Limb (tissue), 2 donors: ENCODE measurements around the gene TENM4.

Source experiments
- DNase-seq, 2 donors: peaks; one replicate each; pipeline ENCODE4 v3.0.0-alpha.2; 2016; ENCODE audit errors: extremely low spot score in 2 of 2

TENM4 gene

DNA sequence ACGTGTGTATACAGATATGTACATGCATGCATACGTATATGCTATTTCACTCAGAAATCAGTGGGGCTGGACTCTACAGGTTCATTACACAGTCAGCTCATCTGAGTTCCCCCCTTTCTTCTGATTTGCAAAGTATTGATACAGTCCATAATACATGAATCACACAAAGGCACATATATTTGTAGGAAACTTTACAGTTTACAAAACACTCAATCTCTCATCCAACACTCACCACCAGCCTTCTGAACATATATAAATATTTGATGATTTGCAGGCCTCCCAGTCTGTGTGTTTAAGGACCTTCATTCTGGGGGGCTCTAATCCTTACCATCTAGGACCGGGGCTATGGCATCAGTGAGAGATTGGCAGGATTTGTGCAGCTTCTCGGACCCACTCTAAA is 293.8 kb downstream of the TENM4 start:
- no peak for DNase-seq

DNA sequence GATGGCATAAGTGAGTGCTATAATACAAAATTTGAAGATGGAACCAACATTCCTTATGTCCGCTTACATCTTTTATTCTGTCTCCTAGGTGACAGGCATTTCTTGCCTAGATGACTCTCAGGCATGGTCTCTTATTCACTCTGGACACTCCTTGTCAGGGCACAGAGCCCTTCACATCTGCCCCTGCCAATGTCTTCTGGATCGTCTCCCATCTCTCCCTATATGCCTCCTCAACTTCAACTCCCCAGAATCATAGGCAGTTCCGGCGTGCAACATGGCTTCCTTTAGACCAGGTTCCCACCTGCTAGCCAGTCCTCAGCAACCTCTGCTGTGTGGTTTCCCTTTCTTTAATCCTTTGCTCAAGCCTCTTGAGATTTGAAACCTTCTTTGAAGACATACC is 300.9 kb downstream of the TENM4 start:
- DNase-seq, result no peak

DNA sequence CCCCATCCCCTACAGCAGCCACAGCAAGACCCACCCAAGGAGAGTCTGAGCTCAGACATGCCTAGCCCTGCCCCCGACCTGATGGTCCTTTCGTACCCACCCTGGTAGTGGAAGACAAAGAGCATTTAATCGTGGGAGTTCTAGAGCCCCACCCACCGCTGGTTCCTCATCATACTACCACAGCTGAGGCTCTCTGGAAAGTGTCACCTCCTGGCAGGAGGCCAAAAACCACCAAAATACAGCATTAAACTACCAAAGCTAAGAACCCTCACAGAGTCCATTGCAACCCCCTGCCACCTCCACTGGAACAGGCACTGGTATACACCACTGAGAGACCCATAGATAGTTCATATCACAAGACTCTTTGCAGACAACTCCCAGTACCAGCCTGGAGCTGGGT is 311.1 kb downstream of the TENM4 start:
- no peak for DNase-seq

DNA sequence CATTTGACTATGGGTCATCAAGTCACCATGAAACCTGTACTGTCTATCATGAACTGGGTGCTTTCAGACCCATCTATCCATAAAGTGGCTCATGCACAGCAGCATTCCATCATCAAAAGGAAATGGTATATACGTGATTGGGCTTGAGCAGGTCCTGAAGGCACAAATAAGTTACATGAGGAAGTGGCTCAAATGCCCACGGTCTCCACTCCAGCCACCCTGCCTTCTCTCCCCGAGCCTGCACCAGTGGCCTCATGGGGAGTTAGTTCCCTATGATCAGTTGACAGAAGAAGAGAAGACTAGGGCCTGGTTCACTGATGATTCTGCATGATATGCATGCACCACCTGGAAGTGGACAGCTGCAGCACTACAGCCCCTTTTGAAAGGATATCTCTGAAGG is 312.5 kb downstream of the TENM4 start:
- no peak for DNase-seq

DNA sequence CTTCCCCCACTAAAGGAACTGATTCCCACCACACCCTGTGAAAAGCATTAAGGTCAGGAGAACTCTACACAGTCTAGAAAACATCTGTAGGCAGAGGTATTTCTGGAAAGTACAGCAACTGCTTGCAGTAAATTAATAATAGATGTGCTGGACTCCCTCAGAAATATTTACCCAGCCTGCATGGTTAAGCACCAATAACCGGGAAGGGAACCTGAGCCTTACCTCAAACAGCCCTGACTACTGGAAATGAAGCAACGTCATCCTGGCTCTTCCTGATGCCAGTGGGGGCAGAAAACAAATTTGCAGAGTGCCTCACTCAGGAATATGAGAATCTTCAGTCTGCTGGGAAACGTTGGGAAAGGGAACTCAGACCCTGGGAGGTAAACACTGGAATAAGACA is 318.1 kb downstream of the TENM4 start:
- no peak for DNase-seq

DNA sequence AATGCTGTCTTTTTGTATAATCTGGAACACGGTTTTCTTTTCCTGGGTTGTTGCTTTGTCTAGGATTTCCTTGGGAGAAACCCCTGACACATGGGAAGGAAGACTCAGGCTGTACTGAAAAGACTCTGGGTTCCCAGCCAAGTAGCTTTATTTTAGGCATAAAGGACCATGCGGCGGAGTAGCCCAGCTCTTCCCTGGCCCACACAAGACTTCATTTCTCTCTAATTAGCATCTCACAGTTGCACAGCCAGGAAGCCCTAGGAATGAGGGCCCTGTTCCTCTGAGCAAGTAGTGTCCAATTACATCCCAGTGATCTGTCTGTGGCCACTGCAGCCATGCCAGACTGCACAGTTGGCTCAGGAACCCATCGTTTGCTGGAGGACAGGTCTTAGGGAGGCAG is 319.5 kb downstream of the TENM4 start:
- DNase-seq, result peak in 1 of 2 donors; percentile 48

DNA sequence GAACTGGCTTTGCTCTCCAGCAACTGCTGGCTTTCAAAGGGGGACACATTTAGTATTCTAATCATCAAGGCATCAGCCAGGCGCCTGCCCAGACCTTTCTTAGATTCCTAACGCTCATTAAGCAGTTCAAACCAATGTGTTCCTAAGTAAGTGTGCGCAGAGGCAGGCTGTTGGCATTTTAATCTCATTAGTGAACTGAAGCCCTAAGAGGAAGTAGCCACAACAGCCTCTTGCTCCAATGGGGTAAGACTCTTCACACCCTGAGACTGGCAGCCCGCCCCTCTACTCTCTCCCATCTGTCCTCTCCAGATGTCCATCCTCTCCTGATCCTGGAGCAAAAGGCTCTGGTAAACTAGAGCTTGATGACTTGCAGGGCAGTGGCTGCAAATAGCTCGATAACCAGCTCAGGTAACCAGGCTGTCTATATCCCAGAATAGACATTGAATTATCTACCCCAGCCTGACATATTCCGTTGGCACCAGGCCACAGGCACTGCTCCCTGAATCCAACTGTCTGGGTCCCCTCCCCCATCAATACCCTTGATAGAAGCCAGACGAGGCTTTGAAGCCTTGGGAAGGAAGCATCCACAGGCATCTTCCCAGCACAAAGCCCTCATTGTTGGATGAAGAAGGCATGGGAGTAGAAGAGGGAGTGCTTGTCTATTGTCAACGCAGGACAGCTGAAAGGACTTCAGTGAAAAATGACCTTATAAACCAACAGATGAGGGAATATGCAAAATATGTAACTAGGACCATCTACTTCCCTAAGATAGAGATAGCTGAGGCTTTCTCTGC is 321.1 kb downstream of the TENM4 start:
- DNase-seq, result no peak

DNA sequence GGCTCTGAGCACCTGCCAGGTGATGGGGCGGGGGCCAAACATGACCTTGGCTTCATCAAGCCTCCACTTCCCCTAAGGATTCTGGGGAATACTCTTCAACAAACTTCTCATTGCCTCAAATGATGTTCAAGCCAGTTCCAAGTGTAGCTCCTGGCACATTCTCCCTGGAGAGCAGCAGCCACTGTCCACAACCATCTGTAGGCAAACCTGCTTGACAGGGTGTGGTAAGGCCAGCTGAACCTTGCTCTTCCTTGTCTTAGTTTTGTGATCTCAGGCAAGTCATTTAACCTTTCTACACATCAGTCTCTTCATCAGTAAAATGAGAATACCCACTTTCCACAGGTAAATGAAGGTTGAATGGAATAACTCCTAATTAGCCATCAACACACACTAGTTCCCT is 323.3 kb downstream of the TENM4 start:
- no peak for DNase-seq

DNA sequence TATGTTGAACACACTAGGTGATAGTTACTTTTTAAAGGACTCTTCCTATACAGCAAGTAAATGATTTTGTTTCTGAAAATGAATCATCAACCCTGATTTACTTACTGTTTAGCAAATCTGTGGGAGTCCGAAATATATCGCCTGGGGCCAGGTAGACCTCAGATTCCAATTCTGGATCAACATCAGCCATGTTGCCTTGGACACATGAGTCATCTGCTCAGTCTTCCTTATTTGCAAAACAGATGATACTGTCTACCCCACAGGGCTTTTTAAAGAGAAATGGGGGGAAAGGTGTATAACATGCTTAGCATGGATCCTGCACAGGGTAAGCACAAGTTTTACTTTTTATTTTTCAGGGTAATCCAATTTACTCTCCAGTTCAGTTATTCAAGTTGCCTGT is 324.2 kb downstream of the TENM4 start:
- no peak for DNase-seq

DNA sequence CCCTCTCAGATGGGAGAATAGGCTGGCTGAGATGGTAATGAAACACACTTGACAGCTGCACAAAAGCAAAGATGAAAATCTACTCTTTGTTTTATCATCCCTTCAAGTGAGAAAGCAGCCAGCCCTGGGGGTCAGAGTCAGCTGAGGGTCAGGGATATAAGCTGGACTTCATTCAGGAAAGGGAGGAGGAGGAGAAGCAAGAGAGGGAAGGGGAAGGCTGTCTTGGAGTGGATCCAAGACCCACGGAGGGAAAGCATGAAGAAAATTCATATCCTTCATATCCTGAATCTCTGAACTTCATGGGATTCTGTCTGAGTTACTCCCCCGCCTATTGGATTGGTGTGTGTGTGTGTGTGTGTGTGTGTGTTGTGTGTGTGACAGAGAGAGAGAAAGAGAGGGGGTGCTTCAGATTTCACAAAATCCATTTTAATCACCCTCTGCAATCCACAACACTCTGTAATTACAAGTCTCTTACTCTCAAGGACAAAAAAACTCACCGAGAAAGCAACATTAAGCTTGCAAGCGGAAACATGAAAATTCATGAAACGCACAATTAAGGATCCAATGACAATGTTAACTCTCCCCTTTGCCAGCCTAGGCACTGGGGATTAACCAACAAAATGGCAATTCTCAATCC is 327.7 kb downstream of the TENM4 start:
- peak in 1 of 2 donors; percentile 44 for DNase-seq

DNA sequence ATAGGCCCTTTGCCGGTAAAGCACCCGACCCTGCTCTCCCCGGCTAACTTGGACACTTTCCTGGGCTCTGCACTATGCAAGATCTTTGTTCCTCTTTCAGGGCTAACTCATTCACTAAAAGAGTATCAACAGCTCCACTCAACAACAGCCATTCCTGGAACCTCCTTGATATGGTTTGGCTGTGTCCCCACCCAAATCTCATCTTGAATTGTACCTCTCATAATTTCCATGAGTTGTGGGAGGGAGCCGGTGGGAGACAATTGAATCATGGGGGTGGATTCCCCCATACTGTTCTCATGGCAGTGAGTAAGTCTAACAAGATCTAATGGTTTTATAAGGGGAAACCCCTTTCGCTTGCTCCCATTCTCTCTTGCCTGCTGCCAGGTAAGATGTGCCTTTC is 330.0 kb downstream of the TENM4 start:
- no peak for DNase-seq

DNA sequence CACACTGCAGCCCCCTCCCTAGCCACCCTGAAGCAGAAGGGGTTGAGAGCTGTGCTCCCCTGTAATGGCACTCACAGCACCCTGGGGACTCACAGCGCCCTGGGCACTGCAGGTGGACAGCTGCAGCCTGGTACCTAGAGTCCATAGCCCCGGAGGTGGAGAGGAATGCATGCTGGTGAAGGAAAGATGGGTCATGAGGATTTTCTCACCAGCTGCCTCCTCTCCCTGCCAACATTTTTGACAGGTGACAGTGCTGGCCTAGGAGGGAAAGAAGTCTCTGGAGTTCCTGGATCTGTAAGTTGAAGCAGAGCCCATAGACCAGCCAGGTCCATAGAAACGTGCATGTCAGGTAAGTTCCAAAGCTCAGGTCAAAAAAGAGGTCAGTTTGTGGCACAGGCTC is 330.5 kb downstream of the TENM4 start:
- no peak for DNase-seq

DNA sequence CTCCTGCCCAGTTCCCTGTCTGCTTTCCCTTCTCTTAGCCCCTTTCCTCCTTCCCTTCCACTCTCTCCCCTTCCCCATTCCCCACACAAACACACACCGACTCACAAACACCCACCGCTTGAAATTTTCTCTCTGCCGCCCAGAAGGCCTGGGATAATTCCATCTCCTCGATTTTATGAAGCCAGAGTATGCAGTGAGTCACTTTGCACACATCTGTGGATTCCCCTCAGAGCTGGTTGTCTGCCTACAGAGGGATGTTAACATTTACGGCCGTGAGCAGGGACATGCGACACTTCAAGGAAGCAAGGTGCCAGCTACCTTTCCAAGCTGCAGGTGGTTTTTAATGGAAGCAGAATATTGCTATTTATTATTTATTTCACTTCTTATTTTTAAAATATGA is 332.0 kb downstream of the TENM4 start:
- DNase-seq, result no peak

DNA sequence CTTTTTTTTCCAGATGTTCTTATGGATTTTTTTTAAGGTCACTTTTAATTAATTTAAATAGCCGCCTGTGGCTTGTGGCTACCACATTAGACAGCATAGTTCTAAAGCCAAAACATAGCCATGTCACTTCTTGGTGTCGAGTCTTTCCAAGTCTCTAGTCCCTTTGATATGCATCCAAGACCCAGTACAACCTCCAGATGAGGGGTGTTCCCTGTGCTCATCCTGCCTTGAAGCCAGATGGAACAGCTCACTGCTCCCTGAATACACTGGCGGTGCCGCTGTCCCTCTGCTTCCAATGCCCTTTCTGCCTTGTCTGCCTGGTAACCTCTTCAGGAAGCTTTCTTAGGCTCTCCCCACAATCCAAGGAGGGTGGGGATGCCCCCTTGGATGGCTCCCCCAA is 338.0 kb downstream of the TENM4 start:
- DNase-seq, result no peak

DNA sequence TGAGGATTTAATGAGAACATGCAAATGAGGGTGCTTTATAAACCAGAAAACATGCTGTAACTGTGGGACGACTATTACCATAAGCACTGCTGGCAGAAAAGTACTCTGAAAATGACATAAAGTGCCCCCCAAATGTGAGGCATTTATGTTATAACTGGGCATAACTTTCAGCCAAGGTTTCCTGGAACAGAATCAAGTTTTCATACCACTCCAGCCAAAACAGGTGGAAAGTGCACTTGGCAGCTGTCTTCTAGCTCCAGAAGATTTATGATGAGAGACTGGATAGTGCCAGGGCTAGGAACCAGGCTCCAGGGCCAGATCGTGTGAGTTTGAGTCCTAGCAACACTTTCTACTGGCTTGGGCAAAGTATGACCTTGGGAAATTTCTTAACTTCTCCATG is 339.2 kb downstream of the TENM4 start:
- no peak for DNase-seq

DNA sequence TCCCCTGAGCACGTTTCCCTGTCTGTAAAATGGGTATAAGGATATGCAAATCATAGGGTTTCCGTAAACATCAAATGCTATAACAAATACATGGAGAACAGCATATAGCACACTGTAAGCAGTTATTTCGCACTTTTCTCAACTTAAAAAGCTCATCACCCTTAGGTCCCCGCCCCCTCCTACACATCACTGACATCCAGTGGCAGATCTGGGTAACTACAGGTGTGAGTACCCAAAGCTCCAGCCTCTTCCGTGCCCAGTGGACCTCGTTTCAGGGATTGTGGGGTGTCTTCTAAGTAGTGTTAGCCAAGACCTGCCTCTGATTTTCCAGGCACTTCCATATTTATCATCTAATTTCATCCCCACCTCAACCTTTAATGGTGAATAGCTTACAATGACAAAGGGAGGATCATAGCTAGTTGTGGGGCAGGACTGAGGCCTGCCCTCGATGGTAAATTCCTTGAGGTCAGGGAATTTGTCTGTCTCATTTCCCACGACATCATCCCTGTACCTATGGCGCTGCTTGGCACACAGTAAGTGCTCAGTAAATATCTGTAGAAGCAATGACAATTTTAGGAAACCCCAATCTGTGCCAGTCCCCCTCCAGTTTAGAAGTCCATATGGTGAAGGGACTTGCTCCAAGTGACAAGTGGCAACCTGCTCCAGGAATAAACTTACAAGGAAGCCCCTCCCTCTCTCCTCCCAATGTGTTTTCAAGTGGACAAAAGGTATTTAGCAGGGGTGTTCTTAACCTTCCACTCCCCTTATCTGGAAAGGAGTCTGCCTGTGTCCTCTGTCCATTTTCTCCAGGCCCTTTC is 340.5 kb downstream of the TENM4 start:
- no peak for DNase-seq

DNA sequence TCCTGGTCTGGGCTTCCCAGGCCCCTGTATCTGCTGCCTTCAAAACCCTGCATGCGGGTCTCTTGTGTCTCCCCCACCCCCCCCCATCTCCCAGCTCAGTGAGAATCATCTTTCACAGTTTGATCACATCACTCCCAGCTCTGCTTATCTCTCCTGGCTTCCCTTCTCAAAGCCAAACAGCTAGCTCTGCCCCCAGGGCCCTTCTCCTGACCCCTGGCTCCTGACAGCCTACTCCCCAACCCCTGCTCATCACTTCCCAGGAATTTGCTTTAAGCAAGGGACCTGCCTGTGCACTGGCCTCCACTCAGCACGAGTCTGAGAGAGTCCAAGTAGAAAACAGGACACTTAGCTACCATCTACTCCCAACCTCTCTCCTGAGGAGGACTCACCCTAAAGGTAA is 342.7 kb downstream of the TENM4 start:
- no peak for DNase-seq

DNA sequence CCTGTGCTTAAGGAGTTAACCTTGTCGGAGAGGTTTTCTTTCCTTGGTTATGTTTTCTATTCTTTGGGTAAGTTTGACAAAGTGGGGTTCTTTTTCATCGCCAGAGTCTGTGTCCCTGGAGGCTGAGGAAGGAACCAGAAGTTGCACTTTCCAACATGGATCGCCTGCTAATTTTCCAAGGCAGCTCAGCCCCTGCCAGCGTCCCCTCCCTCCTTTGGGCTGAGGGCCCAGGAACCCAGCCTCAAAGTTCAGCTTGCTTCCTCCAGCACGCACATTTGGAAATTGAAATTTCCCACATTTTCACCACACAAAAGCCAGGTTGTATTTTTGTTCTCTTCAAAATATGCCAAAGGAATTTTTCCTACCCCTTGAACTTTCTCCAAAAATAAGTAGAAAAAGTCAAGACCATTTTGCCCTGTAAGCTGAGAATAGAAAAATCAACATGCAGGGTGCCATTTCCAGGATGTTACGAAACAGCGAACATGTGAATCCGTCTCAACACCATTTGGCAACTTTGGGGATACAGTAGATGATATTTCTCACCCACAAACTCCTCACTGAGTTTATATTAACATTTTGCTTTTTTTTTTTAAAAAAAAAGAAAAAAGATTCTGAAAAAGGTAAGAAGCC is 343.5 kb downstream of the TENM4 start:
- peak in 1 of 2 donors; percentile 64 for DNase-seq

DNA sequence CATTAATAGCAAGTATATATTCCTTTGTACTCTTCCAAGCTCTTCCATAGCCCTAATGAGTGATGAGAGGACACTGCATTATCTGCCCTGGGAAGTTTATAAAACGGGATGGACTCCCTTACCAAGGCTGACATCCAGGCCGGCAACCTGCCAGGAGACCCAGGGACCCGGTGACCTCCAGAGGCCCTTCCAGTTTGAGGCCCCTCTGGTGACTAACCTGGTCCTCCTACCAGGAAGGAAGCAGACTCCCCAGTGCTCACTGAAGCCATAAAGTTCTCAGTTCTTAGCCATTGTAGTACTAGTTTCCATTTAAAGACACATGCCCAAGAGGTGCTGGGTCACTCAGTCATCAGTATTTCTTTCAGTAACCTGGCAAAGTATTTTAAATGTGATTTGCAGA is 345.4 kb downstream of the TENM4 start:
- DNase-seq, result no peak

DNA sequence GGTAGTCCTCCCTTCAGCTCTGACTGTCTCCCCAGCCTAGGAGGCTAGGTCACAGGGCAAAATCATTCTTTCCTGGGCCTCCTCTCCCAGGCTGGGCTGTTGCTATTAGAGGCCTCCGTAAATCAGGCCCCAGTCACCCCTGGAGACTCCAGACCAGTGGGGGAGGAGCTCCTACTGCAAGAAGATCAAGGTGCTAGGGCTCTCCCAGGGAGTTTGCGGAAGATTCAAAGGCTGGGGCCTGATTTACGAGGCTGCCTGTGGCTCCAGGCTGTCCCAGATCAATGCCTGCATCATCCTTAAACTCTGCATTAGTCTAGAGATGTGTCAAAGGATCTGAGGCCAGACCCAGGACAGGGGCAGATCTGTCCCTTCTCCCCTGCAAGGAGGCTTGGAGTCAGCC is 346.2 kb downstream of the TENM4 start:
- DNase-seq, result no peak

DNA sequence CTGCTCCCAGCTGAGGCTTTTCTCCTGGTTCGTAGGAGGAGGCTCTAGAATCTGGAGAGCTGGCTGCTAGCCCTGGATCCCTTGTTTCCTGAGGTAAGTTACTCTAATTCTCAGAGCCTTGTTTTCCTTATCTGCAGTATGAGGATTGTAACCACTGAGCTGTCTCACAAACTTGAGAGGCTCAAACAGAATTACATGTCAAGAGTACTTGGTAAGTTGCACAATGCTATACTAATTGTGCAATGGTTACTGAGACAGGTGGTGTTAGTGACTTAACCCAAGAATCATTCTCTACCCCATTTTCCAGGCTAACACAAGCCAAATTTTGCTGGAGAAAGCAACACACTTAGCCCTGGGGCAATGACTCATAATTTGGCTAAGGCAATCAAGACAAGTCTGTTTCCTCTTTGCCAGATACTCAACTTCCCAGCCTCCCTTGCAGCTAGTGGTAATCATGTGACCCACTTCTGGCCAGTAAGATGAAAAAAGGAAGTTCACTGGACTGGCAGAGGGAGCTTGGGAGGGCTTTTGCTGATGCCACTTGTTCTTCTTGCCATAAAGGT is 348.0 kb downstream of the TENM4 start:
- DNase-seq, result no peak
